Umbilical cord (tissue), 2 donors: ENCODE results near the gene GUK1. TPM values are rescaled to one million over a fixed set of nuclear protein-coding genes. Genes with fewer than 3 reads are reported as not detected.
A peak's percentile ranks its signal among the peaks of the same experiment; 100 is the strongest.

Experiments
- DNase-seq: peaks from one replicate; pipeline ENCODE4 v3.0.0-alpha.2; 2015; ENCODE audit warnings: low spot score
- total RNA-seq: library from RNA; depleted of rRNA; stranded (reverse); fragments of >200 nt; gene quantifications from one replicate; pipeline ENCODE4 v1.2.3, GENCODE V29; 2014; ENCODE audit warnings: low replicate concordance; ENCODE audit not compliant: insufficient read depth

Gene GUK1
- total RNA-seq, 1 donor from 2014 or later, result 239 TPM

DNA sequence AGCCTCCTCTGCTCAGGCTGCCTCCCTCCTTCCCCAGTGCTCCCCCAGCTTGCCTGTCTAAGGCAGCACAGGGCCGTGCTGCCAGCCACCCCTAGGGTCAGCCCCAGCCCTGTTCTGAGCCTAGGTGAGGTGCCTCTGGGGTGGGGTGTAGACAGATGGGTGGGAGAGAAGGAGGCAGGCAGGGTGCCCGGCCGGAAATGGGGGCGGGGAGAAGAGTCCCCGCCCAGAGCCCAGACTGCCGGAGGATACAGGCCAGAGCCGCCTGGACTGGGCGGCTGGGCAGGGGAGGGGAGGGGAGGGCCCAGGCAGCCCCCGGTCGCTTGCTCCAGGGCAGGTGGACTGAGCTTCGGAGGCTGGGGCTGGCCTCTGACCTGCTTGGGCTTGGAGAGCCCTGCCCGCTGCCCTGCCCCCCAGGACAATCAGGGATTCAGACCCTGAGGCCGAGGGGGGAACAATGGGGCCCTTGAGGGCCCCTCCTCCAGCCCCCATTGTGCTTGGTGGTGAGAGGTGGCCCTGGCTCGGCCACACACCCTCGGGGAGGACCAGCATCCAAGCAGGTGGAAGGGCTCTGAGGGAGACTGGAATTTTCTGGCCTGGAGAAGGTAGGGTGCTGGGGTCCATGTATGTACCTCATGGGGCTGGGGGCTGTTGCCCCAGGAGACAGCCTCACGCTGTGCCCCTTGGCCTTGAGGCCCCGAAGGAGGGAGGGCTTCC, 9.5 kb downstream of the GUK1 start, which contains the start of gene GJC2:
Gene GJC2, plus strand, starts transcription at position 525 of the 714 bp plus-strand sequence. CDS start 7,829 bp downstream, outside the sequence.
- DNase-seq, result peak; percentile 78

DNA sequence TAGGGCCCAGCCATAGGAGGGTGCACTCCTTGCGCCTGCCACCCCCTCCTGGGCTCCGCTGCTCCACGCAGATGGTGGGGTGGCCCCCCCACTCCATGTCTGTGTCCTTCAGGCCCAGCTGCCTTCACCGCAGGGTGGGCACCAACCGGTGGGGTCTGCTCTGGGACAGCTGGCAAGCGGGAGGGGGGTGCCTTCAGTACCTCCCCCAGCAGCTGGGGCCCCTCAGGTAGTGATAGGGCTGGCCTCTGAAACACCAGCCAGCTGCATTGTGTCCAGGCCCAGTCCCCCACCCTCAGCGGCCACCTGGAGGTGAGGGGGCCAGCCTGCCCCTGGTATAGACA, 10.0 kb downstream of the GUK1 start:
- DNase-seq, result no peak

DNA sequence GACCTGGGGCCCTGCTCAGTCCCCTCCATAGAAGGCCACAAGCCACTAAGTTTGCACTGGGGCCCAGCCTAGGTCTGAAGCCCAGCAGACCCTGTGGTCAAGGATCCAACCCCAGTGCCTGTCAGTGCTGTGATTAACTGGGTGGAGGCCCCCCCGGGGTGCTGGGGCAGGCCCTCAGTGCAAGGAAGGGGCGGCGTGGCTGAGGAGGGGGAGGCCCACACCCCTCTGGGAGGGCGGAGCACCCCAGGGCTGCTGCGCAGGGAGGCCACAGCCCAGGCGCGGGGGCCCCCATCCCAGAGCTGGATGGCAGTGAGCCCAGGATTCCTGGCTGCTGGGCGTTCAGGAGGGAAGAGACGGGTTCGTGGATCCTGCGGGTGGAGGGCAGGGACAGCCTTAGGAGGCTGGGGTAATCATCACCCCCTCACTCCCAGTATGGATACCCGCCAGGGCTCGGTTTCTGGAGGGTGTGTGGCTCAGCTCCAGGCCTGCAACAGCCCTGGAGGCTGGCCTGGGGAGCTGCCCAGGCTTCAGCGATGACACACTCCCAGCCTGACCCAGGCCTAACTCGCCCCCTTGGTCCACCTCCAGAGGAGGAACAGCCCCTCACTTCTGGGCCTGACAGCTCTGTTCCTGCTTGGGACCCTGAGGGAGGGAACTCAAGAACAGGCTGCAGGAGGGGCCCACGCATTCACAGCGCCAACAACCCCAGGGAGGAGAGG, 10.5 kb downstream of the GUK1 start:
- peak; percentile 98 for DNase-seq

DNA sequence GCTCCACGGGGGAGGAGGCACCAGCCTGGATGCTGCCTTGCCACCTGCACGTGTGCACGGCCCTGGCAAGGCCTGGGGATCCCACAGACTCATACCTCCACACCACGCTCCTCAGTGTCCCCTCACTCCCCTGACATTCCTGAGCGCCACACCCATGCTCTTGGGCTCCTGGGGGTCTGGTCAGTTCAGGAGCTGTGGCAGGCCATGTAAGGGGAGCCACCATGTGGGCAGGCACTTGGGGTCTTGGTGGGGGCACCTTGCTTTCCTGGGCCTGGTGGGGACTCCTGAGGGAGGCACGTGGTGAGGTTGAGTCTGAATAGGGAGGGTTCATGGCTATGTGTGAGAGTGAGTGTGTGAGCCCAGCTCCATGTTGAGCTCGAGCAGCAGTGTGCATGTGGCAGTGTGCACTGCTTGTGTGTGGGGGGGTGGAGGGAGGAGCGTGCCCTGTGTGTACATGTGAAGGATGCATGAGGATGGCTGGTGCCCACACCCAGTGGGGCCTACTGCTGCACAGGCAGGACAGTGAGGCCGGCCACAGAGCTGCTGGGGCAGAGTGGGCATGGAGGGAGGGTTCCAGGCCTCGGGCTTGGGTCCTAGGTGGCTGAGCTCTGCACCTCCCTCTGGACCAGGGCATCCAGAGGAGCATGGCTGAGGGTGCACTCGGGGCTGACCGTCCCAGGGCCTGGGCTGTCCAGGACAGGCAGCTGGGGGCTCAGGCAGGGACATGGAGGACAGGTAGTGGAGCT, 11.3 kb downstream of the GUK1 start:
- DNase-seq, result no peak

DNA sequence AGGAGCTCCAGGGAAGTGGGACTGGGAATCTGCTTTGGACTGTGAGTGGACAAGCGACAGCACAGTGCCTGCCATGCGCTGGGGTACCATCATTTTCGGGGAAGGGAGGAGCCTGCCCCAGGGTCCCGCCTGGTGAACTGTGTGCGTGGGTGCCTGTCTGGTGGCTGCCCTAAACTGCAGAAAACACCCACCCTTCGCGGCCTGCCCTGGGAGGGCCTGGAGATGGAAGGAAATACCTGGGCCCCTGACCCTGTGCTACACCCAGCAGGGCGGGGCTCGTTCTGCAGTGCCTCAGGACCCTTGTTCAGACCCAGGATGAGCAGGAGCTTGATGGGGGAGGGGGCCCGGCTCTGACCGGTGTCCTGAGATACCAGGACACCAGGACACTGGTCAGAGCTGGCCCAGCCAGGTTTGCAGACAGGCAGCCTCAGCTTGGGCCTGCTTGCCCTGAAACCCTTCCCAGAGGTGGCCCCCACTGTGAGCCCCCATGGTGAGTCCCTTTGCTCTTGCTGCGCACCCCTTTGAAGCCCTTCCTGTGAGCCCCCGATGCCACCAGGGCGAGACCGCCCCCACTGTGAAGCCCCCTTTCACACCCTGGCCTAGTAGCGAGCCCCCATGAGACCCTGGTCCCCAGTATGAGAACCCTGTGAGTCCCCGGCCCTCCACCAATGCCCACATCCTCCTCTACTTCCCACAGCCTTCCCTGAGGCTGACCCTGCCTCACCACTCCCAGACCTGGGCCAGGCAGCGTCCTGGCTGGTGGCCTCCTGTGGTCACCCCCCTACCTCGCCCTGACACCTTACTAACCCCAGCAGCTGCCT, 12.2 kb downstream of the GUK1 start:
- DNase-seq, result no peak

DNA sequence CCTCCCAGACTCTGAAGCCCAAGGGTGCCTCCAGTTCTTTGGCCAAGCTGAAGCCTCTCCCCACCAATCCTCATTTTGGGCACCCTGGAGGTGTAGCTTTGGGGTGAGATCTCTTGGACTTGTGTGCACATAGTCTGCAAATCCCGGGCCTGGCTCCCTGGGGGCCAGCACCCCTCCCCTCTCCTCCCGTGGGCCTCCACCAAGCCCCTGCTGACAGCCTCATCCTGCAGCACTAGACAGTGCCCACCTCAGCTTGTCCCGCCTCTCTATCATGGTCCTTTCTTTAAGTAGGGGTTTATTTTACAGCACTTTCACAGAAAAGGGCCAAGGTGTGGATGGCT, 12.8 kb downstream of the GUK1 start:
- no peak for DNase-seq

DNA sequence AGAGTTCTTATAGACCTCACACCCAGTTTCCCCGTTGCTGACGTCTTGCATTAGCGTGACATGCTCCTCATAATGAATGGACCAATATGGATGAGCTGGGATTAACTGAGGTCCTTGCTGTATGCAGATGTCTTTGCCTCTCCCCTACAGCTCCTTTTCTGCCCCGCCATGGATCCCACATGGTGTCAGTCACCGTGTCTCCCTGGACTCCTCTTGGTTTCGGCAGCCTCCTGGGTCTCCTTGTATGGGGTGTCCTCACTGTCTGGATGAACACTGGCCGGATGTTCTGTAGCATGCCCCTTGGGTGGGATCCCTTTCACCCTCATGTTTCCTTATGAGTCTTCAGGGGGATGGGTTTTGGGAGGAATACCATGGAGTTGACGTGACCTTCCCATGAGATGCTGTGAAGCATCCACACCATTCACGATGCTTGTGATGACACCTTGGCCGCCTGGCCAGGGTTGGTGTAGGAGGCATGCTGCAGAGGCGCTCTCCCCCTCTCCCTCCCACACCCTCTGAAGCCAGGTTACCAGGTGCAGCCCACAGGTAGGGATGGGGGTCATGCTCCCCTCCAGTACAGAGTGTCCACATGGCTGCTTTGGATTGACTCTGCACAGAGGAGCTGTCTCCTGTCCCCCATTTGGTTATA, 14.1 kb downstream of the GUK1 start:
- no peak for DNase-seq

DNA sequence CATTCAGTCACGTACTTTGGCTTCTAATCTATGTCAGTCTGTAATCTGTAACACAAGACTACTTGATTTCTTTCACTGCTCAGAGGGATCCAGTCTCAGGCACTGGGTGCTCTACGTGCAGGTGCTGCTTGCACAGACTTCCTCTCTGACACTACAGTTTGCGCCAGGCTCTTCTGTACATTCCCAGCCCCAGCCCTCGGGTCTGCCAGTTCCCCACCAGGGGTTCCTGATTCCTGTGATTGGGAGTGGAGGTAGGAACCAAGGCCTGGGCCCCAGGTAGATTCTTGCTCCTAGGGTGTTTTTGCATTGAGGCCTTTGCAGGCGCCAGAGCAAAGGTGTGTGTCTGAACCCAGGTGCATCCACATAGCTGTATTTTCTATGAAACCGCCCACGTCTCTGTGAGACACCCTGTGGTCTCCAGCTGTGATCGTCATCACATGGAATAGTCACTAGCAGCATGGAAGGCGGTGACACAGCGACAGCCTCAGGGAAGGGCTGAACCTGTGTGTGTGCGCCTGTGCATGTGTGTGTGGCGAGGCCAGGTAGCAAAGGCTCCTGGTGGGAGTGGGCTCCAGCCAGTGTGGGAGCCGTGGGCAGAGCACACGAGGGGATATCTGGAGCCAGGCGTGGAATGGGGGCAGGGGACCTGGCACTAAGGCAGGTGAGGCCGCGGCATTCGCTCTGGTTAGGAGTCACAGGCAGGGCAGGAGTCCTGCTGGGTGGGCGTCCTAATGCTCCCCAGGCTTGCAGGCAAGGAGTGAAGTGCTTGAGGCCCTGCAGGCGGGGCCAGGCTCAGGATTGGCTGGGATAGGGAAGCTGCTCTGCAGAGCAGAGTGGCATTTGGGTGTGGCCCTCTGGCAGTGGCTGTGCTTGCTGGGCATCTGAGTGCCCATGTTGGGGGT, 14.8 kb downstream of the GUK1 start:
- DNase-seq, result no peak

DNA sequence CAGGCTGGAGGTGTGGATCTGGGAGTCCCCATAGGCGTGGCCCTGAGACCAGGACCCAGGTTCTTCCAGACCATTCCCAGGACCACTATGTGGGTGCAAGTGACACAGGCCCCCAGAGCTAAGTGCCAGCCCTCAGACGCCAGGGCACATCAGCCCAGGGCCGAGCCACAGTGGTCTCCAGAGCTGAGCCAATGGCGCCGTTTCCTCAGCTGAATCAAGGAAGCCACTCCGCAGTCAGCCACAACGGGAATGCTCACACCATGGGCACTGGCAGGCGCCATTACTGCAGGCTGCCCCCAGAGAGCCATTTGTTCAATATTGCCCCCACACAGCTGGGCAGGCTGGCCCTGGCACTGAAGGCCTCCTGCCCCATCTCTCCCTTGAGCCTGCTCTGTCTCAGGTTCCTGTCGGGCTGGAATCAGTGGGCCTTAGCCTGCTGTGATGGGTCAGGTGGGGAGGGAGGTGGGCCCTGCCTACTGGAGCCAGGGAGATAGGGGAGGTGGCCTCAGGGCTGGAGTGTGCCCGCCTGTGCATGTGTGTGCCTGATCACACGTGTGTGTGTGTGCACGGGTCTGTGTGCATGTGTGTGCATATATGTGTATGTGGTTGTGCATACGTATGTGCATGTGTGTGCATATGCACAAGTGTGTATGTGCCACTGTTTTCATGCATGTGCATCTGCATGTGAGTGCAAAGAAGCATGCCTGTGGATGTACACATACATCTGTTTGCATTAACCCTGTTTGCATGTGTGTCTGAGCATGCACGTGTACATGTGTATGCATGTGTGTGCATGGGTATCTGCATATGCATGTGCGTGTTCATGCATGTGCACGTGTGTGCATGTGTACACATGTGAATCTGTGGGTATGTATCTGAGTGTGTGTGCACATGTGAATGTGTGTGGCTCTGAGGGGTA, 15.8 kb downstream of the GUK1 start:
- no peak for DNase-seq

DNA sequence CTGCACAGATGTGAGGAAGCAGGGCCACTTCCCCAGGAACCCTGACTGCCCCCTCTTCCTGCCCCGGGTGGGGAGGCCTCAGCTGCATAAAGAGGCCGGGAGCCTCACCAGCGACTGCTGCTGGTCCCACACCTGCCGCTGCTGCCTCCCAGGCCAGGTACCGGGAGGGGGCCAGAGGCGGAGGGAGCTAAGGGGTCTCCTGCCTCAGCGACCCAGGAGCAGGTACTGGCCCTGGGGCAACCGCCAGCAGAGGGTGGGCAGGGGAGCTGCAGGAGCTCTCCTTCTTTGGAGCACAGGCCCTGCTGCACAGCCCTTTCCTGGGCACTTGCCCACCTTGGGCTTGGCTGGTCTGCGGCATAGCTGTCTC, 16.4 kb downstream of the GUK1 start:
- DNase-seq, result no peak

DNA sequence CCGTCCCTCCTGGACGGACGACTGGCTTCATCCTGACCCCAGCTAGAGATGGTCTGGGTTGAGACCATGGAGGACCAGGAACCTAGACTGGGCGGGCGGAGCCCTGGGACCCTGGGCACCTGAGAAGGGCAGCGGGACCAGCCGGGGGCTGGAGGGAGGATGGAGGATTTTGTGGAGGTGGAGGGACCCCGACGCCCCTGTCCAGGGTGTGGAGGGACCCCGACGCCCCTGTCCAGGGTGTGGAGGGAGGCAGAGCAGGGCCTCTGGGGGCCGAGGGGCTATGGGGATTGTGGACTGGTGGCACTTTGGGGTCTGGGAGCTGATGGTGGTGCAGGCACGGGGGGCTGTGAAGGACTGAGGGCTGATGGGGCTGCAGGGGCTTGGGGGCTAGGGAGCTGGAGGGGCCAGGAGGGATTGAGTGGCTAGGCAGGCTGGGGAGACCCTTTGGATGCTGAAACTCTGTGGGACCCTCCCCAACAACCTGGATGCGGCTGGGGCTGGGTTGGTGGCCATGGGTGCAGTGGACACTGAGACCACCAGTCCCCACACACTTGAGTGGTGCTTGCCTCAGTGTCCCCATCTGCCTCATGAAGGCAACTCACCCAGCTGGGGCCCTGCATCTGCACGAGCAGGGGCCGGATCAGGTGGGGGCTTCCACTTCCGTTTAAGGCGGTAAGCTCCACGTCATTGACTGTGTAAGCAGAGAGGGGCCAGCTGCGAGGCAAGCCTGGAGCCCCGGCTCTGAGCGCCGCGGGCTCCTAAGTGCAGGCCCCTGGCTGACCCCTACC, 17.1 kb downstream of the GUK1 start:
- no peak for DNase-seq

DNA sequence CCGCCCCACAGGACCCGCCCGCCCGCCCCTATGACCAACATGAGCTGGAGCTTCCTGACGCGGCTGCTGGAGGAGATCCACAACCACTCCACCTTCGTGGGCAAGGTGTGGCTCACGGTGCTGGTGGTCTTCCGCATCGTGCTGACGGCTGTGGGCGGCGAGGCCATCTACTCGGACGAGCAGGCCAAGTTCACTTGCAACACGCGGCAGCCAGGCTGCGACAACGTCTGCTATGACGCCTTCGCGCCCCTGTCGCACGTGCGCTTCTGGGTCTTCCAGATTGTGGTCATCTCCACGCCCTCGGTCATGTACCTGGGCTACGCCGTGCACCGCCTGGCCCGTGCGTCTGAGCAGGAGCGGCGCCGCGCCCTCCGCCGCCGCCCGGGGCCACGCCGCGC, 17.6 kb downstream of the GUK1 start:
- DNase-seq, result no peak

DNA sequence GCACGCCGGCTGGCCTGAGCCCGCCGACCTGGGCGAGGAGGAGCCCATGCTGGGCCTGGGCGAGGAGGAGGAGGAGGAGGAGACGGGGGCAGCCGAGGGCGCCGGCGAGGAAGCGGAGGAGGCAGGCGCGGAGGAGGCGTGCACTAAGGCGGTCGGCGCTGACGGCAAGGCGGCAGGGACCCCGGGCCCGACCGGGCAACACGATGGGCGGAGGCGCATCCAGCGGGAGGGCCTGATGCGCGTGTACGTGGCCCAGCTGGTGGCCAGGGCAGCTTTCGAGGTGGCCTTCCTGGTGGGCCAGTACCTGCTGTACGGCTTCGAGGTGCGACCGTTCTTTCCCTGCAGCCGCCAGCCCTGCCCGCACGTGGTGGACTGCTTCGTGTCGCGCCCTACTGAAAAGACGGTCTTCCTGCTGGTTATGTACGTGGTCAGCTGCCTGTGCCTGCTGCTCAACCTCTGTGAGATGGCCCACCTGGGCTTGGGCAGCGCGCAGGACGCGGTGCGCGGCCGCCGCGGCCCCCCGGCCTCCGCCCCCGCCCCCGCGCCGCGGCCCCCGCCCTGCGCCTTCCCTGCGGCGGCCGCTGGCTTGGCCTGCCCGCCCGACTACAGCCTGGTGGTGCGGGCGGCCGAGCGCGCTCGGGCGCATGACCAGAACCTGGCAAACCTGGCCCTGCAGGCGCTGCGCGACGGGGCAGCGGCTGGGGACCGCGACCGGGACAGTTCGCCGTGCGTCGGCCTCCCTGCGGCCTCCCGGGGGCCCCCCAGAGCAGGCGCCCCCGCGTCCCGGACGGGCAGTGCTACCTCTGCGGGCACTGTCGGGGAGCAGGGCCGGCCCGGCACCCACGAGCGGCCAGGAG, 18.3 kb downstream of the GUK1 start:
- DNase-seq, result no peak

DNA sequence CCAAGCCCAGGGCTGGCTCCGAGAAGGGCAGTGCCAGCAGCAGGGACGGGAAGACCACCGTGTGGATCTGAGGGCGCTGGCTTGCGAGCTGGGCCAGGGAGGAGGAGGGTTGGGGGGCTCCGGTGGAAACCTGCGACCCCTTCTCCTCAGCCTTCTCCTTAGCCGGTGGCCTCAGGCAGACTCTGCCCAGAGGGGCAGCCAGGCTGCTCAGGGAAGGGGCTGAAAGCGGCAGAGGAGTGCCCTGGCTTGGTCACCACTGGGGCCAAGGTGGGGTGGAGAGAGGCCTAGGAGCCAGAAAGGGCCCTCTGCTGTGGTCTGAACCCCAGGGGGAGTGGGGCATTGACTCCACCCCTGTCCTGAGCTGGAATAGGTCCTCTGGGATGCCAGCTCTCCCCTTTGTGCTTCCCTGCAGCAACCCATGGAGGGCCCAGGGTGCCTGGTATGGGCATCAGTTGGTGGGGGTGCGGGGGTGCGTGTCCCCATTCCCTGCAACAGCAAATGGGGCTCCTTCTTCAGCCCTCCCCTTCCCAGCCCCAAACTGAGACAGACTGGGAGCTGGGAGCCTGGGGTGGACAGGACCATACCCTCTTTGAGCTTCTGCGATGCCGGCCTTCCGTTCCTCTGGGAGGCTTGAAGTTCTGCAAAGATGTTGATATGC, 19.1 kb downstream of the GUK1 start:
- no peak for DNase-seq

DNA sequence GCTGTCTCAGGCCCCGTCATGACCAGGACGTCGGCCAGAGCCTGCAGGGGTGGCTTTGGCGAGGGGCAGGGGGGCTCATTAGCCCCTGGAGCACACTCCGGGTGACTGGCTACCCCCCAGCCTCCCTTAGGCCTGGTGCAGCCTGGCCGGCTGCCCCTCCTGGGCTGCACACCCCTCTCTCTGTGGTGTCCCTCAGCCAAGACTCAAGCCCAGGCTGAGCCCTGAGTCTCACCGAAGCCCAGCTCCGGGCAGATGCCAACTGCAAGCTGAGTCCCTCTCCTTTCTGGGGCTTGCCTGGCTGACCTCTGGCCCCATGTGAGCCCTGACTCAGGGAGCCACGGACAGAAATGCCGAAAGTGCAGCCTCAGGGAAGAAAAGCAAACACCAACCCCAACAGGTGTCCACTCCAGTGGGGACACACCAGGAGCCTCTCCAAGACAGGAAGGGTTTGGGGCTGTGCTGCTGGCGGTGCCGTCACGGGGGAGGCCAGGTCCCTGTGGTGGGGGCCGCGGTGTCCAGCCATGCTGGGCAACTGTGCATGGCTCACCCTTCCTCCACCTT, 20.2 kb downstream of the GUK1 start:
- DNase-seq, result no peak

DNA sequence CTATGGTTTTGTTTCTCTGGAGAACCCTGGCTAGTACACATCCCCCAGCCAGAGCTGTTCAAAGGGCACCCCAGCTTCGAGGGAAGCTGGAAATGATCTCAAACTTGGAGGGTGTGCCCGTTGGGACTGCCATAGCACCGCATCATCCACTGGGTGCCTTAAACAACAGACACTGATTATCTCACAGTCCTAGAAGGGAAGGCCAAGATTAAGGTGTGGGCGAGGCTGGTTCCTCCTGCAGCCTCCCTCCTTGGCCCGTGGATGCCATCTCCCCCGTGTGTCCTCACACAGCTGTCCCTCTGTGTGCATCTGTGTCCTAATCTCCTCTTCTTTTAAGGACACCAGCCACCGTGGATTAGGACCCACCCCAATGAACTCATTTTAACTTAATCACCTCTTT, 21.3 kb downstream of the GUK1 start:
- no peak for DNase-seq

DNA sequence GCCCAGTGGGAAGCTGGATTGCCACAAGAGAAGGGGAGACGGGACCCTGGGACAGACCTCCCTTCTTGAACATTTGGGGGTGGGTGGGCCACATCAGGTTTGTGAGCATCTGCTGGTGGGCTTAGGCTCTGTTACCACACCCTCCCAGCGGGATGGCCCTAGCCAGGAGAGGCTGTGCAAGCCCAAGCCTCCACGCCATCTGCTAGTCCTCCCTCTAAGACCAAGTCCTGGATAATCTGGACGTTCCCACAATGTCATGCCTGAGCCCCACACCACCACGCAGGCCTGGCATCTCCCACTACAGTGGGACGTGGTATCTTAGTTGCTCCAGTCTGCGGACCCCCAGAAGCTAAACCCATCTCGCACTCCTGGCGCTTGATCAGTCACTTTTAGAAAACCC, 21.8 kb downstream of the GUK1 start:
- DNase-seq, result no peak
